Measurements from ENCODE around the gene PRR35. TPM values are rescaled to one million over a fixed set of nuclear protein-coding genes. Genes with fewer than 3 reads are reported as not detected.

Gene PRR35
- total and polyA plus RNA-seq, 8 donors, result 0.09 to 1.0 (median 0.66) TPM

- intact Hi-C loops (cut with DNase I), result no loop called here
Measured at GRCh38 chr16:521381-522210, 38.6 kb upstream of the PRR35 start.

GRCh38 chr16:522320-523096 lies 37.7 kb upstream of the PRR35 start:
- peaks cover 0 to 15% (median 14%) of the 10 kb centered on the region in 3 donors for H3K36me3 ChIP-seq
- H3K27me3 ChIP-seq, result no peaks in the 10 kb centered on the region
- no peak overlapping the region for H3K4me3 ChIP-seq
- peaks cover 7 to 10% (median 9%) of the 10 kb centered on the region in 3 donors for H3K4me1 ChIP-seq
- intact Hi-C loops (cut with DNase I), result no loop called here
- DNase-seq (peak in 4 of 6 donors; percentile 19 to 86 (median 66)), ATAC-seq (no peak), FAIRE-seq (no peak)
- no peak for TF ChIP-seq CTCF (IDR thresholded peaks at IDR 0.05)
- no peak overlapping the region for H3K27ac ChIP-seq
- H3K9me3 ChIP-seq, result no peaks in the 10 kb centered on the region
- 82 to 84% methylated on average over 23 of the region's 23 CpGs for WGBS, 2 donors

More at GRCh38 chr16:521381-522210, 38.6 kb upstream of the PRR35 start:
- Histone ChIP-seq H3K4me3 (no peak overlapping the region), H3K9me3 (no peaks in the 10 kb centered on the region), H3K4me1 (peaks cover 7 to 10% (median 9%) of the 10 kb centered on the region in 3 donors), H3K36me3 (peaks cover 0 to 15% (median 14%) of the 10 kb centered on the region in 3 donors), H3K27me3 (no peaks in the 10 kb centered on the region), H3K27ac (no peak overlapping the region)
- DNase-seq (peak in 3 of 6 donors; percentile 15 to 72 (median 65)), ATAC-seq (peak in 2 of 4 donors; percentile 8 to 40), FAIRE-seq (no peak)
- WGBS, 2 donors, result 73 to 78% methylated on average over 34 of the region's 34 CpGs
- no peak for TF ChIP-seq CTCF (IDR thresholded peaks at IDR 0.05)

- DNase-seq, result peak in 2 of 6 donors; percentile 9 to 42
- 94 to 95% methylated on average over 22 of the region's 22 CpGs for WGBS, 2 donors
- no peak for FAIRE-seq
- Histone ChIP-seq H3K9me3 (no peaks in the 10 kb centered on the region), H3K4me1 (peaks cover 7 to 10% (median 9%) of the 10 kb centered on the region in 3 donors), H3K36me3 (peaks cover 0 to 15% (median 14%) of the 10 kb centered on the region in 3 donors), H3K4me3 (no peak overlapping the region), H3K27me3 (no peaks in the 10 kb centered on the region), H3K27ac (no peak overlapping the region)
- TF ChIP-seq CTCF (IDR thresholded peaks at IDR 0.05), result no peak
- ATAC-seq, result no peak
- intact Hi-C loops (cut with DNase I), result no loop called here
Measured at GRCh38 chr16:523097-523741, 37.0 kb upstream of the PRR35 start.

- no peak for TF ChIP-seq CTCF (IDR thresholded peaks at IDR 0.05)
- Histone ChIP-seq H3K36me3 (peaks cover 0 to 14% (median 10%) of the 10 kb centered on the region in 3 donors), H3K27ac (no peak overlapping the region), H3K4me1 (peaks cover 12 to 15% (median 13%) of the 10 kb centered on the region in 3 donors), H3K9me3 (no peaks in the 10 kb centered on the region), H3K27me3 (no peaks in the 10 kb centered on the region), H3K4me3 (no peak overlapping the region)
- DNase-seq, result peak in 3 of 6 donors; percentile 21 to 82 (median 53)
- ATAC-seq, result no peak
- 71 to 76% methylated on average over 24 of the region's 24 CpGs for WGBS, 2 donors
- FAIRE-seq, result no peak
- intact Hi-C loops (cut with DNase I), result no loop called here
Measured at GRCh38 chr16:524274-525040, 35.7 kb upstream of the PRR35 start.
